Brain microvascular endothelial cell (primary cell): Measurements from ENCODE around the gene ABLIM1.

Source experiments
- DNase-seq: peaks from one replicate; pipeline ENCODE4 v3.0.0-alpha.2; 2020
- H3K27ac ChIP-seq: fragments of 250-450 bp; sonication (Bioruptor Pico); 2 replicates; pipeline ENCODE4 v1.5.1; 2020; ENCODE audit warnings: mild to moderate bottlenecking, moderate library complexity
- H3K27me3 ChIP-seq: fragments of 250-450 bp; sonication (Bioruptor Pico); replicated peaks from 2 replicates; pipeline ENCODE4 v1.5.1; 2020; ENCODE audit warnings: mild to moderate bottlenecking
- H3K36me3 ChIP-seq: fragments of 250-450 bp; sonication (Bioruptor Pico); replicated peaks from 2 replicates; pipeline ENCODE4 v1.5.1; 2020; ENCODE audit warnings: mild to moderate bottlenecking
- H3K4me3 ChIP-seq: 2 replicates; pipeline ENCODE4 v1.5.1; 2011; ENCODE audit warnings: low read depth, mild to moderate bottlenecking, control low read depth, low read length, moderate library complexity
- in situ Hi-C: cut with HindIII; loops from 2 replicates; pipeline ENCODE4 v1.10.0; 2017; ENCODE audit warnings: low sequenced_read_pairs, low pct_ligation_motif_present
- TF ChIP-seq, protein P1 (sequence below): IDR thresholded peaks from 2 replicates; pipeline ENCODE4 v1.5.1; 2011; ENCODE audit warnings: low read depth, mild to moderate bottlenecking, moderate library complexity, low read length, control low read depth, inconsistent platforms; ENCODE audit errors: missing control alignments

The ABLIM1 gene

DNA sequence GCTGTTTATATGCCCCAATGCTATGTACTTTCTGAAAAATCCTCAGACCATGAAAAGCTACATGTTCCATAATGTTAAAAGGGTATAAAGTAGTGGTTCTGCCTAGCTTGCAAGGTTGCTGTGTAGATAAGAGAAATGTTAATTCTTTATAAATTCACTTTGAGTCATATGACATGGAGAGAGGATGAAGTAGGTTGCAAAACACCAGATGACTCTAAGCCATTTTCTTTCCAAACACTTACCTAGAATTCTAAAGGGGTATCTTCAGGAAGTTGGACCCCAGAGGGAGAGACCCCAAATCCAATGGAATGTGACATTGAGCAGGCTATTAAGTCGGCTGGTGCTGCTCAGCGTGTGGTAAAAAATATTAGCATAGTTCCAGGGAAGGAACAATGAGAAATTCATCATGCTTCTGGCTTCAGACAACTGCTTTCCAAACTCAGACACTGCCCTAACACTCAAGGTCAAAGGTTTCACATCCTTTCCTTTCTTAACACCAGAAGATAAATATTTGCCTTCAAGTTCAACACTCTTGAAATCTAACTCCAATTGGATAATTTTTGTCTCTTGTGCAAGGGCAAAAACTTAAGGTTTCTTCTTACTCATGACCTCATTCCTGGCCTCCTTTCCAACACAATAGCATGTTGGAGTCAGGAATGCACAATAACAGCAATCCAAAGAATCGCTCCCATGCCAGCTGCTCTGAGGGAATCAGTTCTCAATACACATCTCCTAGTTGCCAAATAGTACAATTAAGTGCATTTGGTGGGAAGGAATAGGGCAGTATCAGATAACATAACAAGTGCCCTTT lies 153.1 kb downstream of the ABLIM1 start:
- peak; percentile 76 for DNase-seq
- Histone ChIP-seq H3K27me3 (no peaks in the 10 kb centered on the region), H3K36me3 (no peaks in the 10 kb centered on the region), H3K4me3 (no peak overlapping the region), H3K27ac (peak overlapping the region; percentile 72)
- TF ChIP-seq, protein P1, sequence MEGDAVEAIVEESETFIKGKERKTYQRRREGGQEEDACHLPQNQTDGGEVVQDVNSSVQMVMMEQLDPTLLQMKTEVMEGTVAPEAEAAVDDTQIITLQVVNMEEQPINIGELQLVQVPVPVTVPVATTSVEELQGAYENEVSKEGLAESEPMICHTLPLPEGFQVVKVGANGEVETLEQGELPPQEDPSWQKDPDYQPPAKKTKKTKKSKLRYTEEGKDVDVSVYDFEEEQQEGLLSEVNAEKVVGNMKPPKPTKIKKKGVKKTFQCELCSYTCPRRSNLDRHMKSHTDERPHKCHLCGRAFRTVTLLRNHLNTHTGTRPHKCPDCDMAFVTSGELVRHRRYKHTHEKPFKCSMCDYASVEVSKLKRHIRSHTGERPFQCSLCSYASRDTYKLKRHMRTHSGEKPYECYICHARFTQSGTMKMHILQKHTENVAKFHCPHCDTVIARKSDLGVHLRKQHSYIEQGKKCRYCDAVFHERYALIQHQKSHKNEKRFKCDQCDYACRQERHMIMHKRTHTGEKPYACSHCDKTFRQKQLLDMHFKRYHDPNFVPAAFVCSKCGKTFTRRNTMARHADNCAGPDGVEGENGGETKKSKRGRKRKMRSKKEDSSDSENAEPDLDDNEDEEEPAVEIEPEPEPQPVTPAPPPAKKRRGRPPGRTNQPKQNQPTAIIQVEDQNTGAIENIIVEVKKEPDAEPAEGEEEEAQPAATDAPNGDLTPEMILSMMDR: no peak
- in situ Hi-C loops: no loop called here

DNA sequence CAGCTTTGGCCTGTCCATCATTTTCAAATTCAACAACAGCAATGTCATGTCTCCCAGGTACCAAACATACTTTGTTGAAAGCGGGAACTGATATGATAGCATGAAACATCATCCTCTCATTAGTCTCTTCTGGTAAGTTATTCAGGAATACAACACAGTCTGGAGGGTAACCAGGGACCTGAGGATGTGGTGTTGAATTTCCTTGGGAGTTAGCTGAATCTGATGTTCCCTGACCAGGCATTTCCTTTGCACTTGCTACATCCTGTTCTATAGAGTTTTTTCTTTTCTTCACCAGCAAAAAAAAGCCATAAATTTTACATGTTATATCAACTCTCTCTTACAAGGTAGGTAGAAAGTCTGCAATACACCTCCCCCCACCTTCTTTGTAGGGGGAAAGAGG lies 156.0 kb downstream of the ABLIM1 start:
- no peak overlapping the region for H3K27ac ChIP-seq

DNA sequence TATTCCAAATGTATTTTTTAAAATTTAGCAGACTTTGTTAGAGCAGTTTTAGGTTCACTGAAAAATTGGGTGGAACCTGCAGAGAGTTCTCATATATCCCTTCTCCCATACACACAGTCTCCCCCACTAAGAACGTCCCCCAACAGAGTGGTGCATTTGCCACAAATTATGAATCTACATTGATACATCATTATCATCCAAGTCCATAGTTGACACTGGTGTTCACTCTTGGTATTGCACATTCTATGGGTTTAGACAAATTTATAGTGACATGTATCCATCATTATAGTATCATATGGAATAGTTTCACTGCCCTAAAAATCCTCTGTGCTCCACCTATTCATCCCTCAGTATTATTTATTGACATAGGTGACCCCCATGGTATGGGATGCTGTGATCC lies 156.4 kb downstream of the ABLIM1 start:
- no peaks in the 10 kb centered on the region for H3K27me3 ChIP-seq
- no peaks in the 10 kb centered on the region for H3K36me3 ChIP-seq
- no peak overlapping the region for H3K4me3 ChIP-seq
- no peak overlapping the region for H3K27ac ChIP-seq
- in situ Hi-C loops: no loop called here
- TF ChIP-seq, protein P1: peak; percentile 20
- DNase-seq: no peak

More for the DNA sequence above, 156.0 kb downstream of the ABLIM1 start:
- no peaks in the 10 kb centered on the region for H3K27me3 ChIP-seq
- no peak overlapping the region for H3K4me3 ChIP-seq
- TF ChIP-seq, protein P1: no peak
- in situ Hi-C loops: no loop called here
- H3K36me3 ChIP-seq: no peaks in the 10 kb centered on the region
- no peak for DNase-seq

DNA sequence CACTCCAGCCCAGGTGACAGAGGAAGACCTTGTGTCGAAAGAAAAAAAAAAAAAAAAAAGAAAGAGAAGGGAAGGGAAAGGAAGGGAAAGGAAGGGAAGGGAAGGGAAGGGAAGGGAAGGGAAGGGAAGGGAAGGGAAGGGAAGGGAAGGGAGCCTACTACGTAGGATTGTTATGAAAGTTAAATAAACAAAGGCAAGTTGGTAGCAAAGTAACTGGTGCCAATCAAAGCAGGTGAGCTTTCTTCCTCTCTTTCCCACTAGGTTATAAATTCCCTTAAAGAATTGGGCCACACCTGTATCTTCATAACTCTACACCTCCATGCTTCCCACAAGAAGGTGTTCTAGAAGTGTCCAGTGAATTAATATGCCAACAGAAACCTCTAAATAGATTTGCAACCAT lies 157.4 kb downstream of the ABLIM1 start:
- in situ Hi-C loops: no loop called here
- DNase-seq: no peak
- no peaks in the 10 kb centered on the region for H3K27me3 ChIP-seq
- no peak overlapping the region for H3K27ac ChIP-seq
- TF ChIP-seq, protein P1: no peak
- no peak overlapping the region for H3K4me3 ChIP-seq
- no peaks in the 10 kb centered on the region for H3K36me3 ChIP-seq

DNA sequence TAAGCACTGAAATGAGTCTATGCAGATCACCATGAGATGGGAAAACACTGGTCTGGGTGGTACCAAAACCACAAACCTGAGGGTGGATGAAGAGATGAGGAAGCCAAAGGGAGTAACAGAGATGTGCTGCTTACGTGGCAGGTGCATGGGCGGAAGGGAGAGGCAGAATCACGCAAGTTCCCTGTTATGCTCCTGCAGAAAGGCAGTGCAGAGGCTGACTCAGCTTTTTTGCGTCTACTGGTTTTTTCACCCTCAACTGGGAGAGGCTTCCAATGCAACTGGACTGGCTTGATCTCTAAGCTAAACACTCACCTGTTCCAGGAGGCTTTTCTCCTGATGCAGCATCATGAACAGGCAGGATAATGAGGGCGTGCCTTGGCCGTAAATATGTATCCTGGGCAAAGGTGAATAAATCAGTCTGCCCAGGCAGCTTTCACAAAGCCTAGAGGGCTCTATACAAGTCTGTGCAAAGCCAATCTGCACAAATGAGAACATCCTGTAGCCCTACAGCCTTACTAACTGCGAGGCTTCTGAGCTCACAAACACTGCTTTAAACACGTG lies 158.4 kb downstream of the ABLIM1 start:
- Histone ChIP-seq H3K27ac (no peak overlapping the region), H3K27me3 (no peaks in the 10 kb centered on the region), H3K4me3 (no peak overlapping the region), H3K36me3 (no peaks in the 10 kb centered on the region)
- DNase-seq: no peak
- in situ Hi-C loops: no loop called here
- TF ChIP-seq, protein P1: no peak

DNA sequence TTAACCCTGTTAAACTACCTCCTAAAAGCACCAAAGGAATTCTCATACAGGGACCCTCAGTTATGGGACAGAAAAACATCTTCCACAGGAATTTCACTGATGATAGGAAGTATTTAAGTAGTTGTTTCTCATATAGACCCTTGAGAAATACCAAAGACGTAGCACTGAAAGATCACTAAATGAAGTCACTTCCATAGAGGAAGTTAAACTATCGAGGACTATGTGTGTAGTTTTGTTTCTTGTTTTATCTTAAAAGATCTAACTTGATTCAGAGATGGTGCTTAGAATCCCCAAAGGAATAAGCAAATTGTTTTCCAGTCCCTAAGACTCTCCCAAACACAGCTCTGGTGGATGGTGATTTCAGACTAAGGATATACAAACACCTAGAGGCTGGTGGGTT lies 159.0 kb downstream of the ABLIM1 start:
- no peak overlapping the region for H3K27ac ChIP-seq
- no peak for DNase-seq
- TF ChIP-seq, protein P1: no peak
- in situ Hi-C loops: no loop called here
- no peaks in the 10 kb centered on the region for H3K36me3 ChIP-seq
- H3K4me3 ChIP-seq: no peak overlapping the region
- no peaks in the 10 kb centered on the region for H3K27me3 ChIP-seq
